IMR-90 (cell line): ENCODE results near the gene ITIH4. TPM values are rescaled to one million over a fixed set of nuclear protein-coding genes. Genes with fewer than 3 reads are reported as not detected.
A peak's percentile ranks its signal among the peaks of the same experiment; 100 is the strongest.

Source experiments
- ATAC-seq: fragments of 200-7000 bp; cut with Tn5 transposase; 2 replicates; pipeline ENCODE4 v1.9.1; 2020; ENCODE audit warnings: low read depth, mild to moderate bottlenecking, moderate library complexity
- BruUV-seq: library from RNA; stranded (reverse); fragments of 400-500 nt; replicated peaks from 2 replicates; lab custom pipeline; 2021; lab: Mats Ljungman, UMichigan
- CTCF ChIA-PET: fragments of 300-600 bp; formaldehyde crosslinking; extraction: SDS; loops from one replicate; lab custom pipeline; 2021; ENCODE audit warnings: antibody characterized with exemption; lab: Yijun Ruan, JAX
- POLR2A ChIA-PET: fragments of 300-600 bp; sonication (Branson Sonifier 250); formaldehyde crosslinking; loops from one replicate; lab custom pipeline; 2022; ENCODE audit warnings: antibody characterized with exemption; ENCODE audit not compliant: unreplicated experiment; lab: Charles Lee
- DNase-seq: peaks from one replicate; pipeline ENCODE4 v3.0.0; 2013
- H2AFZ ChIP-seq: replicated peaks from 2 replicates; pipeline ENCODE3; 2013; ENCODE audit warnings: low read length, mild to moderate bottlenecking; ENCODE audit not compliant: poor library complexity
- H2AK5ac ChIP-seq: 2 replicates; pipeline ENCODE4 v1.6.1; 2013; ENCODE audit warnings: low read depth, low read length, inconsistent platforms
- H2AK9ac ChIP-seq: replicated peaks from 2 replicates; pipeline ENCODE3; 2013; ENCODE audit warnings: mild to moderate bottlenecking, low read depth, low read length, moderate library complexity; ENCODE audit not compliant: poor library complexity
- H2BK120ac ChIP-seq: 2 replicates; pipeline ENCODE4 v1.6.1; 2013; ENCODE audit warnings: low read depth, low read length, inconsistent platforms
- H2BK15ac ChIP-seq: 3 replicates; pipeline ENCODE4 v1.6.1; 2013; ENCODE audit warnings: low read depth, low read length, inconsistent platforms
- H2BK20ac ChIP-seq: 2 replicates; pipeline ENCODE4 v1.6.1; 2013; ENCODE audit warnings: low read depth, mild to moderate bottlenecking, inconsistent platforms, low read length, moderate library complexity
- H2BK5ac ChIP-seq: 2 replicates; pipeline ENCODE4 v1.6.1; 2013; ENCODE audit warnings: mild to moderate bottlenecking, low read depth, low read length, inconsistent platforms; ENCODE audit not compliant: poor library complexity, severe bottlenecking
- H3K14ac ChIP-seq: replicated peaks from 2 replicates; pipeline ENCODE4 v1.6.1; 2013; ENCODE audit warnings: low read depth, low read length, inconsistent platforms
- H3K18ac ChIP-seq: 2 replicates; pipeline ENCODE4 v1.6.1; 2013; ENCODE audit warnings: low read depth, low read length, control low read depth
- H3K23ac ChIP-seq: 2 replicates; pipeline ENCODE4 v1.6.1; 2013; ENCODE audit warnings: low read depth, low read length, inconsistent platforms
- H3K27ac ChIP-seq: 2 replicates; pipeline ENCODE4 v1.5.1; 2013; ENCODE audit warnings: mild to moderate bottlenecking, control low read depth, low read length; ENCODE audit not compliant: insufficient read depth
- H3K27me3 ChIP-seq: 2 replicates; pipeline ENCODE4 v1.6.1; 2013; ENCODE audit warnings: low read length; ENCODE audit not compliant: control insufficient read depth, insufficient read depth
- H3K36me3 ChIP-seq: 2 replicates; pipeline ENCODE4 v1.6.1; 2013; ENCODE audit warnings: low read length, mixed read lengths; ENCODE audit not compliant: control insufficient read depth, insufficient read depth
- H3K4ac ChIP-seq: 2 replicates; pipeline ENCODE4 v1.6.1; 2013; ENCODE audit warnings: low read depth, low read length, inconsistent platforms
- H3K4me1 ChIP-seq: 2 replicates; pipeline ENCODE4 v1.6.1; 2013; ENCODE audit warnings: low read length, mixed read lengths; ENCODE audit not compliant: control insufficient read depth, insufficient read depth
- H3K4me2 ChIP-seq: 2 replicates; pipeline ENCODE4 v1.6.1; 2013; ENCODE audit warnings: low read depth, mild to moderate bottlenecking, control low read depth, low read length, moderate library complexity
- H3K4me3 ChIP-seq: 2 replicates; pipeline ENCODE4 v1.5.1; 2013; ENCODE audit warnings: low read depth, mild to moderate bottlenecking, control low read depth, low read length, moderate library complexity; ENCODE audit not compliant: insufficient read depth
- H3K56ac ChIP-seq: 2 replicates; pipeline ENCODE4 v1.6.1; 2013; ENCODE audit warnings: low read length, inconsistent platforms; ENCODE audit not compliant: insufficient read depth; ENCODE audit errors: extremely low read depth
- H3K79me1 ChIP-seq, 2 experiments: 2 replicates each; pipeline ENCODE4 v1.6.1; 2013; ENCODE audit warnings: low read length in 2 of 2, inconsistent platforms in 1 of 2, low read depth in 1 of 2
- H3K9ac ChIP-seq: 2 replicates; pipeline ENCODE4 v1.6.1; 2013; ENCODE audit warnings: low read depth, low read length, control low read depth
- H3K9me1 ChIP-seq: 2 replicates; pipeline ENCODE4 v1.6.1; 2013; ENCODE audit warnings: low read length, inconsistent platforms; ENCODE audit not compliant: insufficient read depth
- H3K9me3 ChIP-seq: 2 replicates; pipeline ENCODE4 v1.6.1; 2013; ENCODE audit warnings: low read length; ENCODE audit not compliant: control insufficient read depth, insufficient read depth
- H4K20me1 ChIP-seq: 2 replicates; pipeline ENCODE4 v1.6.1; 2013; ENCODE audit warnings: low read length, inconsistent platforms; ENCODE audit not compliant: insufficient read depth
- H4K5ac ChIP-seq: 2 replicates; pipeline ENCODE4 v1.6.1; 2013; ENCODE audit warnings: mild to moderate bottlenecking, low read depth, low read length, control low read depth
- H4K8ac ChIP-seq, 2 experiments: 2 replicates each; pipeline ENCODE4 v1.6.1; 2013; ENCODE audit warnings: low read depth in 2 of 2, low read length in 2 of 2, control low read depth in 1 of 2, inconsistent platforms in 1 of 2
- H4K91ac ChIP-seq: 2 replicates; pipeline ENCODE4 v1.6.1; 2013; ENCODE audit warnings: low read depth, low read length, inconsistent platforms; ENCODE audit not compliant: insufficient read depth
- BHLHE40 ChIP-seq: fragments of 150-350 bp; IDR thresholded peaks from 2 replicates; pipeline ENCODE4 v1.6.1; 2016; ENCODE audit warnings: mild to moderate bottlenecking, low read depth, low read length
- CEBPB ChIP-seq: IDR thresholded peaks from 2 replicates; pipeline ENCODE4 v1.6.1; 2012; ENCODE audit warnings: low read depth, low read length, improper control_type of control experiment
- CHD1 ChIP-seq: IDR thresholded peaks from 2 replicates; pipeline ENCODE4 v1.6.1; 2012; ENCODE audit warnings: low read depth, low read length, improper control_type of control experiment
- CTCF ChIP-seq: conservative IDR thresholded peaks from 2 replicates; pipeline ENCODE4 v1.5.1; 2012; ENCODE audit warnings: mild to moderate bottlenecking, low read depth, low read length, improper control_type of control experiment
- ELK1 ChIP-seq: fragments of 150-350 bp; IDR thresholded peaks from 2 replicates; pipeline ENCODE4 v1.6.1; 2016; ENCODE audit warnings: low read depth, mild to moderate bottlenecking, low read length, moderate library complexity, borderline replicate concordance
- FOS ChIP-seq: fragments of 150-350 bp; IDR thresholded peaks from 2 replicates; pipeline ENCODE4 v1.6.1; 2016; ENCODE audit warnings: low read depth, low read length
- MAFK ChIP-seq: IDR thresholded peaks from 2 replicates; pipeline ENCODE4 v1.6.1; 2012; ENCODE audit warnings: low read depth, low read length, improper control_type of control experiment
- MAZ ChIP-seq: IDR thresholded peaks from 2 replicates; pipeline ENCODE4 v1.6.1; 2012; ENCODE audit warnings: low read depth, mild to moderate bottlenecking, low read length, improper control_type of control experiment, moderate library complexity, borderline replicate concordance
- NFE2L2 ChIP-seq: fragments of 150-350 bp; IDR thresholded peaks from 2 replicates; pipeline ENCODE4 v1.6.1; 2016; ENCODE audit warnings: low read depth, mild to moderate bottlenecking, low read length
- POLR2A ChIP-seq: IDR thresholded peaks from 2 replicates; pipeline ENCODE4 v1.6.1; 2012; ENCODE audit warnings: mild to moderate bottlenecking, low read depth, low read length
- RCOR1 ChIP-seq: IDR thresholded peaks from 2 replicates; pipeline ENCODE4 v1.6.1; 2012; ENCODE audit warnings: mild to moderate bottlenecking, low read length, improper control_type of control experiment; ENCODE audit not compliant: insufficient replicate concordance
- RFX5 ChIP-seq: IDR thresholded peaks from 2 replicates; pipeline ENCODE4 v1.8.0; 2012; ENCODE audit warnings: low read depth, mild to moderate bottlenecking, low read length, moderate library complexity
- SMC3 ChIP-seq: fragments of 150-350 bp; IDR thresholded peaks from 2 replicates; pipeline ENCODE4 v1.6.1; 2016; ENCODE audit warnings: low read depth, mild to moderate bottlenecking, antibody characterized with exemption, low read length, moderate library complexity
- USF2 ChIP-seq: fragments of 150-350 bp; IDR thresholded peaks from 2 replicates; pipeline ENCODE4 v1.6.1; 2017; ENCODE audit warnings: mild to moderate bottlenecking, antibody characterized with exemption, low read length, low read depth
- WGBS, 2 experiments: methylation state at CpG; one replicate each; pipeline versions ENCODE4 v1.1.5 to v1.1.7; 2013; ENCODE audit warnings: missing lambda C conversion rate in 2 of 2; ENCODE audit not compliant: insufficient read length in 1 of 2; ENCODE audit errors: extremely low coverage in 2 of 2; 5-methylcytosine and 5-hydroxymethylcytosine counted together
- dilution Hi-C: fragments of 300-500 bp; cut with HindIII; formaldehyde crosslinking; loops from one replicate; pipeline ENCODE4 v1.14.3; 2018; ENCODE audit warnings: low sequenced_read_pairs; ENCODE audit not compliant: unreplicated experiment
- in situ Hi-C: fragments of 300-500 bp; cut with MboI; formaldehyde crosslinking; loops from 3 replicates; pipeline ENCODE4 v1.14.3; 2019; ENCODE audit warnings: low sequenced_read_pairs, inconsistent platforms, mixed read lengths
- intact Hi-C: fragments of 100-400 bp; cut with micrococcal nuclease; formaldehyde crosslinking; loops from 2 replicates; pipeline ENCODE4 v1.10.0; 2022
- polyA plus RNA-seq, 3 experiments: library from polyadenylated mRNA; depleted of rRNA; stranded (reverse); fragments of >200 nt; gene quantifications; 2 replicates each; pipeline ENCODE4 v1.2.3, GENCODE V29; 2012; ENCODE audit warnings: low replicate concordance in 1 of 3
- total RNA-seq: library from RNA; depleted of rRNA; stranded (reverse); fragments of >200 nt; gene quantifications from 2 replicates; pipeline ENCODE4 v1.2.3, GENCODE V29; 2012

ITIH4 gene
- total and polyA plus RNA-seq, 2 of the 4 experiments (the other 2 are of a cell fraction), result 0.26 to 0.36 TPM

GRCh38 chr3:52827441-52827840 lies 3.0 kb downstream of the ITIH4 start:
- ChIA-PET POLR2A (no interaction called here), CTCF (interaction anchor here (0.6 to 0.7 kb wide), 2 partner anchors 11 to 12 kb away, joined by 3 to 4 read pairs; no protein-coding TSS in a partner anchor)
- Histone ChIP-seq H2BK20ac (no peak overlapping the region), H3K18ac (no peak overlapping the region), H3K4me2 (no peak overlapping the region), H3K4me1 (peaks cover 7% of the 10 kb centered on the region), H3K4ac (no peak overlapping the region), H3K27me3 (peaks cover 1% of the 10 kb centered on the region; the same call in 1 of the 2 replicates), H3K36me3 (no peaks in the 10 kb centered on the region), H3K27ac (no peak overlapping the region), H3K23ac (no peak overlapping the region), H2BK120ac (no peak overlapping the region), H4K91ac (no peak overlapping the region), H3K79me1 (no peaks in the 10 kb centered on the region), H2BK15ac (no peak overlapping the region), H4K5ac (no peak overlapping the region), H3K4me3 (no peak overlapping the region), H3K9me1 (peaks cover 7% of the 10 kb centered on the region; the same call in 1 of the 2 replicates), H3K56ac (no peak overlapping the region), H4K20me1 (no peaks in the 10 kb centered on the region), H2AK9ac (no peak overlapping the region), H3K14ac (no peak overlapping the region), H4K8ac (no peak overlapping the region), H2AFZ (no peak overlapping the region), H2BK5ac (no peak overlapping the region), H3K9me3 (no peaks in the 10 kb centered on the region), H3K9ac (no peak overlapping the region), H2AK5ac (no peak overlapping the region)
- DNase-seq, result peak; percentile 35
- WGBS, 2 experiments, result 14% methylated on average over 1 of the region's 9 CpGs; no CpG with 5 or more reads in 1 of the 2 experiments
- intact Hi-C loops, result no loop called here
- 0 out of 2 replicates have a peak, but pooled peaks have one; percentile 16 for ATAC-seq
- in situ Hi-C loops, result no loop called here
- TF ChIP-seq SMC3, result no peak
- TF ChIP-seq RCOR1, result no peak
- no peak for TF ChIP-seq MAFK
- no peak for TF ChIP-seq FOS
- no peak for TF ChIP-seq POLR2A
- TF ChIP-seq USF2, result no peak
- no peak for TF ChIP-seq ELK1
- TF ChIP-seq RFX5, result no peak
- TF ChIP-seq CEBPB, result no peak
- no peak for TF ChIP-seq NFE2L2
- TF ChIP-seq MAZ, result no peak
- TF ChIP-seq BHLHE40, result no peak
- TF ChIP-seq CHD1, result no peak
- no peak for TF ChIP-seq CTCF
- no TSS peak for BruUV-seq
- dilution Hi-C loops, result no loop called here
